GM12874 (cell line): ENCODE data around the gene MGAT5B.

ENCODE experiments used
- TF ChIP-seq, protein P1 (sequence below): IDR thresholded peaks from 2 replicates; pipeline ENCODE4 v1.5.1; 2011; ENCODE audit warnings: low read depth, mild to moderate bottlenecking, control low read depth, low read length, moderate library complexity; ENCODE audit not compliant: insufficient read depth

The MGAT5B gene

DNA sequence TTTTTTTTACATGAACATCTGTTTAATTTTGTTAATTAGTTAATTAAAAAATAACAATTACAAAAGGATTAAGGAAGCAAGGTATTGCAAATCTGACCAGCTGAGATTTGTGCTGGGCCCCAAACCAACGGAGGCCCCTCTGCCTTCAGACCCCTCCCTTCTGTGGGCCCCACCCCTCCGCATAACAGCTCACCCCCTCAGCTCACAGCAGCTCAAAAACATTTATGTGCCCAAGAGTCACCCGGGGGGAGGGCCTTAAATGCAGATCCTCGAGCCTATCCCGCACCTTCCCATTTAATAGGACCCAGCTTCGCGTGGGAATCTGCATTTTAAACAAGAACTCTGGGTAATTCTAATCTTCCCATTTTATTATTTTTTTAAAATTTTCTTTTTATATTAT is 75.0 kb downstream of the MGAT5B start:
- TF ChIP-seq, protein P1, sequence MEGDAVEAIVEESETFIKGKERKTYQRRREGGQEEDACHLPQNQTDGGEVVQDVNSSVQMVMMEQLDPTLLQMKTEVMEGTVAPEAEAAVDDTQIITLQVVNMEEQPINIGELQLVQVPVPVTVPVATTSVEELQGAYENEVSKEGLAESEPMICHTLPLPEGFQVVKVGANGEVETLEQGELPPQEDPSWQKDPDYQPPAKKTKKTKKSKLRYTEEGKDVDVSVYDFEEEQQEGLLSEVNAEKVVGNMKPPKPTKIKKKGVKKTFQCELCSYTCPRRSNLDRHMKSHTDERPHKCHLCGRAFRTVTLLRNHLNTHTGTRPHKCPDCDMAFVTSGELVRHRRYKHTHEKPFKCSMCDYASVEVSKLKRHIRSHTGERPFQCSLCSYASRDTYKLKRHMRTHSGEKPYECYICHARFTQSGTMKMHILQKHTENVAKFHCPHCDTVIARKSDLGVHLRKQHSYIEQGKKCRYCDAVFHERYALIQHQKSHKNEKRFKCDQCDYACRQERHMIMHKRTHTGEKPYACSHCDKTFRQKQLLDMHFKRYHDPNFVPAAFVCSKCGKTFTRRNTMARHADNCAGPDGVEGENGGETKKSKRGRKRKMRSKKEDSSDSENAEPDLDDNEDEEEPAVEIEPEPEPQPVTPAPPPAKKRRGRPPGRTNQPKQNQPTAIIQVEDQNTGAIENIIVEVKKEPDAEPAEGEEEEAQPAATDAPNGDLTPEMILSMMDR, result no peak

GRCh38 chr17:76943781-76944213 is 75.6 kb downstream of the MGAT5B start:
- TF ChIP-seq, protein P1, result no peak

- TF ChIP-seq, protein P1, result no peak
These were observed 76.3 kb downstream of the MGAT5B start for GRCh38 chr17:76944477-76944876.

GRCh38 chr17:76946111-76946771 is 78.0 kb downstream of the MGAT5B start:
- TF ChIP-seq, protein P1, result no peak

GRCh38 chr17:76946772-76947135 is 78.5 kb downstream of the MGAT5B start:
- TF ChIP-seq, protein P1, result no peak

GRCh38 chr17:76947309-76947708 is 79.1 kb downstream of the MGAT5B start:
- TF ChIP-seq, protein P1, result no peak

GRCh38 chr17:76947771-76948170 is 79.6 kb downstream of the MGAT5B start:
- TF ChIP-seq, protein P1, result no peak
